ENCODE results near the gene FOXK2. TPM values are rescaled to one million over a fixed set of nuclear protein-coding genes. Genes with fewer than 3 reads are reported as not detected.

Gene FOXK2
- total RNA-seq, 1 experiment from 2014 or later, result 104 TPM

GRCh38 chr17:82590881-82591539, 71.5 kb downstream of the FOXK2 start:
- Mint-ChIP-seq H3K4me3 (ENCODE audit: unreplicated experiment) (no peak overlapping the region), H3K27me3 (ENCODE audit: insufficient read depth, unreplicated experiment) (no peaks in the 10 kb centered on the region), H3K27ac (ENCODE audit: low read depth, unreplicated experiment) (no peak overlapping the region), H3K9me3 (ENCODE audit: unreplicated experiment) (no peaks in the 10 kb centered on the region), H3K4me1 (ENCODE audit: insufficient read depth, unreplicated experiment) (peaks cover 6% of the 10 kb centered on the region), H3K36me3 (ENCODE audit: insufficient read depth, unreplicated experiment) (peaks cover 67% of the 10 kb centered on the region)
- CTCF ChIA-PET, result interaction anchor here (1.3 kb wide), 1 partner anchor 37 kb away, joined by 4 read pairs; no protein-coding TSS in a partner anchor
- intact Hi-C loops (cut with micrococcal nuclease), result no loop called here
- POLR2A ChIA-PET, result interaction anchor here (0.9 to 1.2 kb wide), 2 partner anchors 28 to 54 kb away, joined by 3 read pairs; no protein-coding TSS in a partner anchor
- DNase-seq (ENCODE audit: unreplicated experiment), result no peak
- no peak for TF ChIP-seq CTCF (IDR thresholded peaks at IDR 0.05; ENCODE audit: unreplicated experiment)
- no TSS peak for BruUV-seq (replicated peaks)

GRCh38 chr17:82592289-82592766, 72.8 kb downstream of the FOXK2 start:
- BruUV-seq (replicated peaks), result no TSS peak
- H3K4me1 Mint-ChIP-seq (ENCODE audit: insufficient read depth, unreplicated experiment), result peaks cover 6% of the 10 kb centered on the region
- H3K27ac Mint-ChIP-seq (ENCODE audit: low read depth, unreplicated experiment), result peak overlapping the region; percentile 59
- ChIA-PET POLR2A (interaction anchor here (0.6 to 1.2 kb wide), 3 partner anchors 21 to 253 kb away, joined by 3 to 4 read pairs (median 4); no protein-coding TSS in a partner anchor), CTCF (interaction anchor here (1.3 kb wide), 1 partner anchor 38 kb away, joined by 4 read pairs; no protein-coding TSS in a partner anchor)
- no peaks in the 10 kb centered on the region for H3K9me3 Mint-ChIP-seq (ENCODE audit: unreplicated experiment)
- no peaks in the 10 kb centered on the region for H3K27me3 Mint-ChIP-seq (ENCODE audit: insufficient read depth, unreplicated experiment)
- peaks cover 67% of the 10 kb centered on the region for H3K36me3 Mint-ChIP-seq (ENCODE audit: insufficient read depth, unreplicated experiment)
- DNase-seq (ENCODE audit: unreplicated experiment), result no peak
- no peak for TF ChIP-seq CTCF (IDR thresholded peaks at IDR 0.05; ENCODE audit: unreplicated experiment)
- H3K4me3 Mint-ChIP-seq (ENCODE audit: unreplicated experiment), result no peak overlapping the region
- intact Hi-C loops (cut with micrococcal nuclease), result loop anchor here (2.0 kb wide), 1 partner anchor 254 kb away; no protein-coding TSS in a partner anchor

- Mint-ChIP-seq H3K27me3 (ENCODE audit: insufficient read depth, unreplicated experiment) (no peaks in the 10 kb centered on the region), H3K27ac (ENCODE audit: low read depth, unreplicated experiment) (peak overlapping the region; percentile 59), H3K4me3 (ENCODE audit: unreplicated experiment) (peak overlapping the region; percentile 76), H3K9me3 (ENCODE audit: unreplicated experiment) (no peaks in the 10 kb centered on the region), H3K36me3 (ENCODE audit: insufficient read depth, unreplicated experiment) (peaks cover 67% of the 10 kb centered on the region), H3K4me1 (ENCODE audit: insufficient read depth, unreplicated experiment) (peaks cover 6% of the 10 kb centered on the region)
- intact Hi-C loops (cut with micrococcal nuclease), result loop anchor here (2.0 kb wide), 1 partner anchor 254 kb away; no protein-coding TSS in a partner anchor
- ChIA-PET POLR2A (interaction anchor here (0.8 kb wide), 1 partner anchor 254 kb away, joined by 4 read pairs; no protein-coding TSS in a partner anchor), CTCF (no interaction called here)
- no peak for TF ChIP-seq CTCF (IDR thresholded peaks at IDR 0.05; ENCODE audit: unreplicated experiment)
- peak; percentile 81 for DNase-seq (ENCODE audit: unreplicated experiment)
- BruUV-seq (replicated peaks), result no TSS peak
These were observed 73.4 kb downstream of the FOXK2 start for GRCh38 chr17:82592767-82593589.
